ENCODE measurements around the gene ATG101.
A peak's percentile ranks its signal among the peaks of the same experiment; 100 is the strongest.

ATG101 gene

DNA sequence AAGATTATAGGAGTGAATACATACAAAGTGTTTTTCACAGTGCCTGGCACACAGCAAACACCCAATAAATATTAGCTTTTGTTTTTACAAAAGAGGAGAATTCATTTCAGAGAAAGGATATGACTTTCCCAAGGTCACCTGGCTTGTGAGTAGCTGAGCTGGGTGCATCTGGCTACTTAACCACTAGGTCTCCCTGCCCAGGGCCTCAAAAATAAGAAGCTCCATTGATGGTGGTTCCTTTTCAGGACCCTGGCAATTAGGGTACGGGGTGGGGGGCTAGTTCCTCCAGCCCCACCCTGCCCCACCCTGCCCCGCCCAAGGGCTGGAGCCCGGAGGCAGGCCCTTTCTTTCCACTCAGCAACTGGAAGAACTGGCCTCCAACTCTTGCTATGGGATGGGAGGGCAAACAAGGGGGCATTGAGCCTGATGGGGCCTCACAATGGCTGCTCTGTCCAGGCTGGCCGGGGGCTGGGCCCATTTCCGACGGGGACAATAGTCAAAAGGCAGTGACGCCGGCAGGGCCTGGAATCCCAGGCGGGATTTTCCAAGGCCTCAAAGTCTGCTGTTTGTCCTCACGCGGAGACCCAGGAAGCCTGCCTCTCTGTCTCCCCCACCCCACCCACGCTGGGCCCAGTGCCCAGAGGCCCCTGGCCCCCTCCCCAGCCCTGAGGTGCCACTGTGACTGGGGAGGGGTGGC lies 8.2 kb upstream of the ATG101 start:
- no peak overlapping the region for H3K27ac ChIP-seq (ENCODE audit: low read depth, low read length)
- peaks cover 4% of the 10 kb centered on the region for H3K4me1 ChIP-seq (ENCODE audit: insufficient read depth, low read length)
- H3K36me3 ChIP-seq (ENCODE audit: insufficient read depth, low read length), result peaks cover 21% of the 10 kb centered on the region
- H3K9ac ChIP-seq (ENCODE audit: low read length), result no peak overlapping the region
- H3K27me3 ChIP-seq (ENCODE audit: control insufficient read depth in 1 of 2, insufficient read depth in 2 of 2, low read length in 2 of 2), result no peaks in the 10 kb centered on the region
- no peaks in the 10 kb centered on the region for H3K9me3 ChIP-seq (ENCODE audit: low read length)
- no peak overlapping the region for H3K4me3 ChIP-seq (ENCODE audit: low read depth in 1 of 2, low read length in 2 of 2)

DNA sequence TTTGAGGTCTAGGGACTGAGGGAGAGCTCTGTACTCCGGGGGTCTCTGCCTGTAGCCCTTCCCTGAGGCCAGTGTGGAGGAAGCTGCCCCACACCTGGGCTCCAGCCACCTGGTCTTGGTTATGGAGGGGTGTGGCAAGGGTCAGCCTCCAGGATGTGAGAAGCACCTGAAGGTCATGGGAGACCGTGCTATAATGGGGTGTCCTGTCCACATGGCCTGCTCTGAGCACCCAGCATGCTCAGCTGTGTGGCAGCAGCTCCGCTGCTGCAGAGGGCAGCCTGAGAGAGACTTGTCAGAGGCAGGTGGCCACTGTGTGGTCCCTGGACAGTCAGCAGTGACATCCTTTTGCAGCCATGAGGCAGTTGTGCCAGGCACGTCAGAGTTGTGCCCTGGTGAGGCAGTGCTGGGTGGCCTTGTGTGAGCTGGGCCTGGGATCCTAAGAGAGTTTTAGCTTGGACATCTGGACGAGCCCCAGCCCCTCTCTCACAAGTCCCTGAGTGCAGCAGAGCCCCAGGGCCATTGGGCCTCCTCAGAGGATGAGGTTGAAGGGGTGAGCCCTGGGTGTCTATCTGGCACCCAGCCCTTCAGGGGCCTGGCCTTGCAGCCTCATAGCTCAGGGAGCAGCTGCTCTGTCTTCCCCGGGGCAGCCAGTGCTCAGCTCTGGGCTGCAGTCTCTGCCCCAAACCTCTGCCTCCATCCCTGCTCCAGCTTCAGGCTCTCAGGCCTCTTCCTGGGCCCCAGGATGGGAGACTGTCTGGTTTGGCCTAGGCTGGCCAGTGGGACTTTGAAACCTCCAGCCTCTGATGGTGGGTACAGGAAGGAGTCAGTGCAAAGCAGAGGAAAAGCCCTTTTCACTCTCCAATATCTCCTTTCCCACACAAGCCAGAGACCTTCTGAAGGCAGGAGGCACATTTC lies 7.4 kb upstream of the ATG101 start:
- Histone ChIP-seq H3K4me3 (ENCODE audit: low read depth in 1 of 2, low read length in 2 of 2) (no peak overlapping the region), H3K4me1 (ENCODE audit: insufficient read depth, low read length) (peaks cover 4% of the 10 kb centered on the region), H3K27me3 (ENCODE audit: control insufficient read depth in 1 of 2, insufficient read depth in 2 of 2, low read length in 2 of 2) (no peaks in the 10 kb centered on the region), H3K36me3 (ENCODE audit: insufficient read depth, low read length) (peaks cover 13% of the 10 kb centered on the region), H3K27ac (ENCODE audit: low read depth, low read length) (peak overlapping the region; percentile 42), H3K9ac (ENCODE audit: low read length) (no peak overlapping the region), H3K9me3 (ENCODE audit: low read length) (no peaks in the 10 kb centered on the region)

DNA sequence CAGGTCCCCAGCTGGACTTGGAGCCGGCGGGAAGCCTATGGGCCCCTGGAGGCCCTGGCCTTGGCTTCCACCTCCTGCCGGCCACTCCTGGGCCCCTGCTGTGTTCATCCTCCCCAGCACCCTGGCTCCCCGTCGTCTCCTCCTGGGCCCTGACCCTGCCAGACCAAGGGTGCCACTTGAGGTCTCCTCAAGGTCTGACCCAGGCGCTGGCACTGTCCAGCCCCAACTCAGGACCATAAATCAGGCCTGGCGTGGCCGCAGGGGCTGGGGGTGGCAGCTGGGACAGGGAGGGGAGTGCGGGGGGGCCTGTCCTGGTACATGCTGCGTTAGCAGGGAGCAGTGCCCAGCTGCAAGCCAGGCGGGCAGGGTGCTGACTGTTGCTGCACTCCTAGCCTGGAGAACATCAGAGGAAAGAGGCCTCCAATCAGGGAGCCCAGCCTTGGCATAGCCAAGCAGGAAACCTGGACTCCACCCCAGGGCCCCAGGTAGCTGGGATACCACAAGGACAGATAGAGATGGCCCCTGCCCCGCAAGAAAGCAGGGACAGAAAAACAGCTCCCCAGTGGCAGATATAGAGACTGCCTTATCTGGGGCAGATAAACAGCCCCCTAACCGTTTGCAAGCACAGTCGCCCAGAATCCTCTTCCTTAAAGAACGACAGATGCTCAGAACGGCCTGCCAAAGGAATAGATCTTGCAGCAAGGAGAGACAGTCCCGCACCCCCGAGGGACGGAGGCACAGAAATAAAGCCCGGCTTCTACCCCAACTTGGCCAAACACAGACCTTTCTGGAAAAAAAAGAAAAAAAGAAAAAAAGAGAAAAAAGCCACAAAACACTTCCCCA lies 6.5 kb upstream of the ATG101 start:
- peak overlapping the region; percentile 12 for H3K27ac ChIP-seq (ENCODE audit: low read depth, low read length)
- H3K4me1 ChIP-seq (ENCODE audit: insufficient read depth, low read length), result peaks cover 4% of the 10 kb centered on the region
- no peaks in the 10 kb centered on the region for H3K9me3 ChIP-seq (ENCODE audit: low read length)
- peaks cover 6% of the 10 kb centered on the region for H3K36me3 ChIP-seq (ENCODE audit: insufficient read depth, low read length)
- no peak overlapping the region for H3K9ac ChIP-seq (ENCODE audit: low read length)
- H3K4me3 ChIP-seq (ENCODE audit: low read depth in 1 of 2, low read length in 2 of 2), result no peak overlapping the region
- no peaks in the 10 kb centered on the region for H3K27me3 ChIP-seq (ENCODE audit: control insufficient read depth in 1 of 2, insufficient read depth in 2 of 2, low read length in 2 of 2)

DNA sequence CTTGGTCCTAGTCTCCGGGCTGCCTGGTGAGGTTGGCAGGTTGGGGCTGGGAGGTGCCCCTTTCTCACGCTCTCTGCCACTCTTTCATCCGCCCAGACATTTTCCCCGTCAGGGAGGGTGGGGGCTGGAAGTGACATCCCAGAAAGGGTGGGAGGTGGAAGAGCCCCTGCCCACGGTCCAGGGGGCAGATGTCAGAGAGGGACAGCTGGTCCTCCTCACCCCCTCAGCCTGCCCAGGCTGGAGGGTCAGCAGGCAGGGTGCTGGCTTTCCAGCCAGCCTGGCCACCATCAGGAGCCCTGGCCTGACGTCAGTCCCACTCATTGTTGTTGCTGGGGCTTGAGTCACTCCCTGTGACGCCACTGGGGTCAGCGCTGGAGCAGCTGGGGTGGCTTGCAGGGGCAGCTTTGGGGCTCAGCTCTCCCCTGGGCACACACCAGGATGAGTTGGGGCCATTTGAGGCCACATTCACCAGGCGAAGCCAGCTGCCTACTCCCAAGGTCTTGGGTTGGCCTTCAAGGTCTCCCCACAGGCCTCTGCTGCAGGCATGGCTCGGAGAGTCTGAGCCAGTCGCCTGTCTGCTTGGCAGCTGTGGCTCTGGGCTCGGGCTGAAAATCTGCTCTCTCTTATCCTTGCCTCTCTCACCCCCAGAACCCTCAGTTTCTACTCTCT lies 5.7 kb upstream of the ATG101 start:
- Histone ChIP-seq H3K4me3 (ENCODE audit: low read depth in 1 of 2, low read length in 2 of 2) (no peak overlapping the region), H3K9ac (ENCODE audit: low read length) (no peak overlapping the region), H3K27ac (ENCODE audit: low read depth, low read length) (no peak overlapping the region), H3K27me3 (ENCODE audit: control insufficient read depth in 1 of 2, insufficient read depth in 2 of 2, low read length in 2 of 2) (no peaks in the 10 kb centered on the region), H3K36me3 (ENCODE audit: insufficient read depth, low read length) (peaks cover under 1% of the 10 kb centered on the region), H3K4me1 (ENCODE audit: insufficient read depth, low read length) (peaks cover 6% of the 10 kb centered on the region), H3K9me3 (ENCODE audit: low read length) (no peaks in the 10 kb centered on the region)

DNA sequence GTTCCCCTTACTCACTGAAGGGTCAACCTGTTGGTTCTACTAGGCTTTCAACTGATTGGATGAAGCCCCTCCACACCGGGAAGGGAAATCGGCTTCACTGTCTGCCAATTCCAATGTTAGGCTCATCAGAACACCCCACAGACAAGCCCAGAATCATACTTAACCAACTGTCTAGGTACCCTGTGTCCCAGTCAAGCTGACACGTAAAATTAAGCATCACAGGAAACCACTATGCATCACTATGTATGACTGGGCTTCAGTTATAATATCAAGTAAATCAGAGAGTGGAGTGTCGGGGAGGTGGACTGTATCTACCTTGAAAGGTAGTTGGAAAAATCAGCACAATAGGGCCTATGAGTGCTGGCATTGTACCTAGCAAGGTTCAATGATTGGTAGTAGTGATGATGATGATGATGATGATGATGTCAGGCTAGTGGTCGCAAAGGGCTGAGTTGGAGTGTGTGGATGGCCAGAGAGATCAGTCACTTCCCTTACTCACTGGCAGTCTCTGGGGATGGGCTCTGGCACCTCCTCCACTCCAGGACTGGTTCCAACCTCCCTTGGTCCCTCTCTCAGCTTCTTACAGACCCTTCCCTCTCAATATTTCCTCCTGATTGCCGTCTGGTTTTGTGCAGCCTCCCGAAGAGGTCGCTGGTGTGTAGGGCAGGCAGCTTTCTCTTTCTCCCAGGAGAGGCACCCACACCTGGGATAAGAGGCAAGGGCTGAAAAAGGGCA lies 3.3 kb upstream of the ATG101 start:
- Histone ChIP-seq H3K27ac (ENCODE audit: low read depth, low read length) (no peak overlapping the region), H3K4me1 (ENCODE audit: insufficient read depth, low read length) (peaks cover 23% of the 10 kb centered on the region), H3K4me3 (ENCODE audit: low read depth in 1 of 2, low read length in 2 of 2) (no peak overlapping the region), H3K36me3 (ENCODE audit: insufficient read depth, low read length) (no peaks in the 10 kb centered on the region), H3K27me3 (ENCODE audit: control insufficient read depth in 1 of 2, insufficient read depth in 2 of 2, low read length in 2 of 2) (no peaks in the 10 kb centered on the region), H3K9me3 (ENCODE audit: low read length) (no peaks in the 10 kb centered on the region), H3K9ac (ENCODE audit: low read length) (no peak overlapping the region)

DNA sequence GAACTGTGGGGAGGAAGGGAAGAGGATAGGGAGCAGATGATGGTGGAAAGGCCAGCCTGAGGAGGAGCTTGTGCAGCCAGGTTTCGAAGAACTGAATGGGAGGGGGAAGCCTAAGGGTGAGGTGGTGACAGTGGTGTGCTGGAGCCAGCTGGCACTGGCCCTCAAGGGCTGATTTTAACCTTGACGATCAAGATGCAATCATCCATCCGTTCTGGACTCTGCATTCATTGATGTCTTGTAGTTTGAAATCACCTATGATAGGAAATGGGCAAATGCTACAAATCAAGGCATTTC lies 2.8 kb upstream of the ATG101 start:
- Histone ChIP-seq H3K4me1 (ENCODE audit: insufficient read depth, low read length) (peaks cover 26% of the 10 kb centered on the region), H3K9me3 (ENCODE audit: low read length) (no peaks in the 10 kb centered on the region), H3K27me3 (ENCODE audit: control insufficient read depth in 1 of 2, insufficient read depth in 2 of 2, low read length in 2 of 2) (no peaks in the 10 kb centered on the region), H3K36me3 (ENCODE audit: insufficient read depth, low read length) (no peaks in the 10 kb centered on the region), H3K4me3 (ENCODE audit: low read depth in 1 of 2, low read length in 2 of 2) (no peak overlapping the region), H3K9ac (ENCODE audit: low read length) (no peak overlapping the region), H3K27ac (ENCODE audit: low read depth, low read length) (no peak overlapping the region)

DNA sequence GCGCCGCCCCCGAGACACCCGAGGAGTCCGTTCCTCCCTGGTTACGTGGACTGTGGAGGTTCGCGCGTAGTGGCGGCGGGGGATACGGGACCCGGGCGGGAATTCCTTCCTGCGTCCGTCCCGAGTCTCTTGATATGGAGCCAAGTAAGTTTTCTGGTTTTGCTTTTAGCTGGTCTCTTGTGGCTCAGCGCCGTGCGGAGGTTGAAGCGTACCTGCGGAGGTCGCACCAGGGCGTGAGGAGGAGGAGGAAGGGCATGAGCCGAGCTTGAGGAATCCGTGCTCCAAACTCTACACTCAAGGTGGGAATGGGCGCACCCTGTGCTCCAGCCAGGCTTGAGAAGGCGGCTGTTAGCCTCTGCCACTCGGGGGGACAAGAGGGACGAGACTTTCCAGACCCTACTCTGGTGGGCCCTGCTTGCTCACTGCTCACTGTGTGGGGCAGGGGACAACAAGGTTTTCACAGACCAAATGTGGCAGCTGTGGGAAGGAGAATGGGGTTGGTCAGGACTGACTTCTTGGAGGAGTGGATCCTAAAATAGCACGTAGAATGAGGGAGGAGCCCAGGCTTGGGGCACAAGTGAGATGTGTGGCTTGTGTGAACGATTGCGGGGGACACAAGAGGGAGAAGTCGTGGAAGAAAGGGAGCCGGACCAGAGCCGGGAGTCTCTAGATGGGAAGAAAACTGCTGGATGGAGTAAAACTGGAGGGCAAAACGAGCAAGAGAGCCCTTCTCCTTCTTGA lies 577 bp downstream of the ATG101 start:
- Histone ChIP-seq H3K9me3 (ENCODE audit: low read length) (no peaks in the 10 kb centered on the region), H3K27ac (ENCODE audit: low read depth, low read length) (peak overlapping the region; percentile 100), H3K27me3 (ENCODE audit: control insufficient read depth in 1 of 2, insufficient read depth in 2 of 2, low read length in 2 of 2) (no peaks in the 10 kb centered on the region), H3K4me1 (ENCODE audit: insufficient read depth, low read length) (peaks cover 21% of the 10 kb centered on the region), H3K36me3 (ENCODE audit: insufficient read depth, low read length) (peaks cover 25% of the 10 kb centered on the region), H3K4me3 (ENCODE audit: low read depth in 1 of 2, low read length in 2 of 2) (peak overlapping the region; percentile 85 to 100), H3K9ac (ENCODE audit: low read length) (peak overlapping the region; percentile 69)

DNA sequence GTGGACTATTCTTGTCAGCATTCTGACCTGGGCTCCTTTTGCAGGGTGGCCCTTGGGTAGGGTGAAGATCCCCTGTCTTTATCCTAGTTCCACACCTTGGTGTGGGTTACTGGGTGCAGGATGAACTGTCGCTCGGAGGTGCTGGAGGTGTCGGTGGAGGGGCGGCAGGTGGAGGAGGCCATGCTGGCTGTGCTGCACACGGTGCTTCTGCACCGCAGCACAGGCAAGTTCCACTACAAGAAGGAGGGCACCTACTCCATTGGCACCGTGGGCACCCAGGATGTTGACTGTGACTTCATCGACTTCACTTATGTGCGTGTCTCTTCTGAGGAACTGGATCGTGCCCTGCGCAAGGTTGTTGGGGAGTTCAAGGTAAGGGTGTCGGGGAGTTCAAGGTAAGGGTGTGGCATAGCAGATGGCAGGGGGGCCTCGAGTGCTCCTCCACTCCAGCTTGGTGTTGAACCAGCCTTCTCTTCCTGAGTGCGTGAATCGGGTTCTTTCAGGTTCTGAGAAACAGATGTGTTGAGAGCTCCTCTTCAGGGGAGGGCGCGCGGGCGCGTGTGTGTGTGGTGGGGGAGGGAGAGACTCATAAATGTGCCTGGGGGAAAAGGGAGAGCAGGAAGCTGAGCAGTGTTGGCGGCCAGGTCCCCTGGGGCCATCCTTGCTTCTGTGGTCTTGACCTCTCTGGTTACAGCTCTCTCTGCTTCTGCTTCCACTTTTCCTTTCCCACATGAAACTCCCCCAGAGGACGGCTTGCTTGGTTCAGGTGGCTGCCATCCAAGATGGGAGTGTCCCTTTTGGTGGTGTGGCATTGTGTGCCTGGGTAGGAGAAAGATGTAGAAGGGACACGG lies 4.0 kb downstream of the ATG101 start:
- Histone ChIP-seq H3K27me3 (ENCODE audit: control insufficient read depth in 1 of 2, insufficient read depth in 2 of 2, low read length in 2 of 2) (no peaks in the 10 kb centered on the region), H3K27ac (ENCODE audit: low read depth, low read length) (no peak overlapping the region), H3K9ac (ENCODE audit: low read length) (no peak overlapping the region), H3K36me3 (ENCODE audit: insufficient read depth, low read length) (peaks cover 56% of the 10 kb centered on the region), H3K4me1 (ENCODE audit: insufficient read depth, low read length) (peaks cover 21% of the 10 kb centered on the region), H3K9me3 (ENCODE audit: low read length) (no peaks in the 10 kb centered on the region), H3K4me3 (ENCODE audit: low read depth in 1 of 2, low read length in 2 of 2) (no peak overlapping the region)

DNA sequence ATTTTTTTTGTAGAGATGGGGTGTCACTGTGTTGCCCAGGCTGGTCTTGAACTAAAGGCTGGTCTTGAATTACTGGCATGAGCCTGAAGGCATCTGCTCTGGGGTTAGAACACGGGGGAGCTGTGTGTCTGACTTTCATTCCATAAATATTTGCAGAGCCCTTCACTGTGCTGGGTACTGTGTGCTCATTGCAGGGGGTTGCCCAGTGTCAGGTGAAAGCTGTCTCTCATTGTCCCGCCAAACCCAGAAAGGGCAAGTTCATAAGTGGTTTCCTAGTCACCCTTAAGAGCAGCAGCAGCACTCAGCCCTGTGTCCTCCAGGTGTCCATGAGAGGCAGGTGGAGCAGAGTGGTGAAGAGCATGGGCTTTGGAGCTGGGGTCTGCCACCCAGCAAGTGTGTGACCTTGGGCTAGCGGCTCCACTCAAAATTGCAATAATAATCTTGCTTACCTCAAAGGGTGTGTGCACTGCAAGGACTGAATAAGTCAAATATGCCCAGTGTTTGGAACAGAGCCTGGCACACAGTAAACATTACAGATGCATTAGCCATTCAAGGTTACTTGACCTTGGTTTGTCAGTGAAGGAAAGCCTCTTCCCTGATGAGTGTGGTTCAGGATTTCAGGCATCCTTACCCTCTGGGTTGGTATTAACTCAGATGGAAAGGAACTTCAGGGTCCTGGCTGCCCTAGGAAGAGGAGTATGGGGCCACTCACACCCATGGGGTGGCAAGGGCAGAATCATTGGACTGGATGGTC lies 5.4 kb downstream of the ATG101 start:
- Histone ChIP-seq H3K27me3 (ENCODE audit: control insufficient read depth in 1 of 2, insufficient read depth in 2 of 2, low read length in 2 of 2) (no peaks in the 10 kb centered on the region), H3K27ac (ENCODE audit: low read depth, low read length) (no peak overlapping the region), H3K4me3 (ENCODE audit: low read depth in 1 of 2, low read length in 2 of 2) (no peak overlapping the region), H3K9me3 (ENCODE audit: low read length) (no peaks in the 10 kb centered on the region), H3K36me3 (ENCODE audit: insufficient read depth, low read length) (peaks cover 56% of the 10 kb centered on the region), H3K4me1 (ENCODE audit: insufficient read depth, low read length) (peaks cover 16% of the 10 kb centered on the region), H3K9ac (ENCODE audit: low read length) (no peak overlapping the region)
